ENCODE measurements around the gene ATP6V0A4. TPM values are rescaled to one million over a fixed set of nuclear protein-coding genes. Genes with fewer than 3 reads are reported as not detected.
"Not testable (repeated sequence)": the region's sequence is repeated elsewhere in the genome, so short reads cannot be mapped to it uniquely, and the experiment has no call there.

Gene ATP6V0A4
- polyA plus RNA-seq, 1 donor = 0.12 TPM

DNA sequence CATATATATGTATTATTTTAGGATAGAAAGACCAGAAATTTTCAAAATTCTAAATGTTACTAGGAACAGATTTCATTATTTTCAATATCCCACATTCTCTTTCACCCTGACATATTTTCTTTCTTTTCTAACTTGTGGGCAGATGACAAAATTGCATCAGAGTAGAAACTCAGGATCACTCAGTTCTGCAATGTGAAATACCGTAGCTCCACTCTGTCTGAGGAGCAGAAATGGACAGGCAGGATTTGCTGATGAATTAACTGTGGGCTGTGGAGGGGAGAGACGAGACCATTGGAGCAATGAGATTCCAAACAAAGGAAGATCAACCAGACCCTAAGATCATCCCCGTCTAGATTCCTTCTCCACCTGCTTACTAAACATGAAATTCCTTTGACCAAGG is 59.9 kb downstream of the ATP6V0A4 start:
- H3K27me3 ChIP-seq (ENCODE audit: control insufficient read depth, insufficient read depth, low read length) = no peaks in the 10 kb centered on the region
- no peaks in the 10 kb centered on the region for H3K36me3 ChIP-seq (ENCODE audit: control insufficient read depth, insufficient read depth, low read length)
- H3K27ac ChIP-seq (ENCODE audit: low read length) = no peak overlapping the region
- H3K4me1 ChIP-seq (ENCODE audit: control insufficient read depth, insufficient read depth, low read length) = no peaks in the 10 kb centered on the region
- DNase-seq = no peak
- H3K4me3 ChIP-seq (ENCODE audit: low read length) = no peak overlapping the region
- WGBS (ENCODE audit: insufficient coverage, low lambda C conversion rate) = no CpG with 5 or more reads among the region's 3 CpGs
- no peaks in the 10 kb centered on the region for H3K9me3 ChIP-seq (ENCODE audit: control insufficient read depth, low read depth, low read length)

DNA sequence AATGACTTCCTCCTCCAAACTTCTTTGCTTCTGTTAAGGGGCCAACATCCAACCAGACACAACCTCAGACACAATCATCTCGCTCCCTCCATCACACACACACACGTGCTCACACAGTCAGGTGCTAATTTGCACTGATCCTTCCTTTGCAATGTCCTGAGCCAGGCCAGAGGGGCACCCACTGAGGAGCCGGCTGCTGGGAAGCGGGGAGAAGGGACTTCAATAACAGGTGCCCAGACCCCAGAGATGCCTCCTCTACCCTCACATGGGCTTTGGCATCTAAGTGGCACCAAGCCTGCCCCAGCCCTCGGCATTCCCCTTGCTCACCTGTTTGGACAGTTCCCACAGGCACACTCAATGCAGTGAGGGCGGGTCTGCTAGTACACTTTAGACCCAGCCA is 62.6 kb downstream of the ATP6V0A4 start:
- no peak overlapping the region for H3K4me3 ChIP-seq (ENCODE audit: low read length)
- 100% methylated on average over 1 of the region's 6 CpGs for WGBS (ENCODE audit: insufficient coverage, low lambda C conversion rate)
- no peaks in the 10 kb centered on the region for H3K27me3 ChIP-seq (ENCODE audit: control insufficient read depth, insufficient read depth, low read length)
- no peaks in the 10 kb centered on the region for H3K4me1 ChIP-seq (ENCODE audit: control insufficient read depth, insufficient read depth, low read length)
- DNase-seq = no peak
- H3K27ac ChIP-seq (ENCODE audit: low read length) = no peak overlapping the region
- H3K9me3 ChIP-seq (ENCODE audit: control insufficient read depth, low read depth, low read length) = no peaks in the 10 kb centered on the region
- no peaks in the 10 kb centered on the region for H3K36me3 ChIP-seq (ENCODE audit: control insufficient read depth, insufficient read depth, low read length)

- not testable (repeated sequence) for H3K36me3 ChIP-seq (ENCODE audit: control insufficient read depth, insufficient read depth, low read length); H3K9me3 ChIP-seq (ENCODE audit: control insufficient read depth, low read depth, low read length); H3K4me1 ChIP-seq (ENCODE audit: control insufficient read depth, insufficient read depth, low read length); DNase-seq; H3K27me3 ChIP-seq (ENCODE audit: control insufficient read depth, insufficient read depth, low read length); H3K4me3 ChIP-seq (ENCODE audit: low read length); H3K27ac ChIP-seq (ENCODE audit: low read length)
- WGBS (ENCODE audit: insufficient coverage, low lambda C conversion rate) = 100% methylated on average over 2 of the region's 5 CpGs
Observed at GRCh38 chr7:138731733-138732132, 66.3 kb downstream of the ATP6V0A4 start.

DNA sequence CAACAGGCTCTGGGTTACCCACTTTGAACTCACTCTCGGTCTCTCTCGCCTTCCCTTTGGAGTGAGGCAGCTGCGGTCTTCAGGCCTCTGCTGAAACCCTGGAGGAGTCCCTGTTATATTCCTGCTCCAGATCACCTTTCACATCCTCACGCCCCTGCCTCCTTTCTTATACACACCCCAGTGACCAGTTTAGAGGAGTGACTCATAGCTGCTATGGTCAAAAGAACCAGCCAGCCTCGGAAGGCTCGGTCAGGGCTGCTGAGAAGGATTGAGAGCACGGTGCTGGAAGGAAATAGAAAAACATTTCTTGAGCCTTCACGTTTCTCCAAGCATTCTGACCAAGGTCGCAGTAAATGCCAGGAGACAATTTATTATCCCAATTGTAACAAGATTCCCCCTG is 68.6 kb downstream of the ATP6V0A4 start:
- Histone ChIP-seq H3K4me1 (ENCODE audit: control insufficient read depth, insufficient read depth, low read length) (no peaks in the 10 kb centered on the region), H3K36me3 (ENCODE audit: control insufficient read depth, insufficient read depth, low read length) (no peaks in the 10 kb centered on the region), H3K9me3 (ENCODE audit: control insufficient read depth, low read depth, low read length) (no peaks in the 10 kb centered on the region), H3K27ac (ENCODE audit: low read length) (no peak overlapping the region), H3K27me3 (ENCODE audit: control insufficient read depth, insufficient read depth, low read length) (no peaks in the 10 kb centered on the region), H3K4me3 (ENCODE audit: low read length) (no peak overlapping the region)
- 67% methylated on average over 1 of the region's 9 CpGs for WGBS (ENCODE audit: insufficient coverage, low lambda C conversion rate)
- no peak for DNase-seq

DNA sequence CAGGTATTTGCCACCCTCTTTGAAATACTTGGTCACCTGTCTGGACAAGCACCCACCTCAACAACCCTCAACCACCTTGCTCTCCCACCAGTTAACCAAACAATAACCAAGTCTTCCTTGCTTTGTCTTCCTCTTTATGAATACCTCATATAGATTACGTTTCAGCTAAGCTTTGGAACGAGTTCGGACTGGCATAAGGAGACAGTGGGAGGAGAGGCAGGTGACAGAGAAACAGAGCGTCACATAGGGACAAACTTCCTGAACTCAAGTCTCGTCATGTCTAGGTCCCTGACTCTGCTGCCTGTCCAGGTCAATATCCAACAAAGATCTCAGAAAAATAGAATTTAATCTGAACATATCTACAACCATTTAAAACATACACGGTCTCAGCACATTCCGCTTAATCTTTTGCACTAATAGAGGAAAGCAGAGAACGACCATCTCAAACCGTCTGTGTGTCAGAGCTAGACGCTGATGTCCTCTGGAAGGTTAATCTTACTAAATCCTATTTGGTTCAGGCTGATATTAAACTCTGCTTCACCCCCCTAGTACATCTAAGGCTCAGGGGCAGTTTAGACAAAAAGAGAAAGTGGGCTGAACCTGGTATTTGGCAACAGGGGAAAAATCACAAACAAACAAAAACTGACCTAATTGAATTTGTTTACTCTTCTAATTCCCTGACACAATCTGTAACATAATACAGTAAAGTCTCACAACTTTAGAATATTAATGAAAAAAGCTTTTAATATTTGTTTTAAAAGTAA is 70.5 kb downstream of the ATP6V0A4 start:
- H3K27me3 ChIP-seq (ENCODE audit: control insufficient read depth, insufficient read depth, low read length) = no peaks in the 10 kb centered on the region
- DNase-seq = peak in 1 of 2 donors; percentile 41
- no peaks in the 10 kb centered on the region for H3K9me3 ChIP-seq (ENCODE audit: control insufficient read depth, low read depth, low read length)
- no peaks in the 10 kb centered on the region for H3K36me3 ChIP-seq (ENCODE audit: control insufficient read depth, insufficient read depth, low read length)
- H3K27ac ChIP-seq (ENCODE audit: low read length) = no peak overlapping the region
- H3K4me3 ChIP-seq (ENCODE audit: low read length) = no peak overlapping the region
- WGBS (ENCODE audit: insufficient coverage, low lambda C conversion rate) = 80% methylated on average over 1 of the region's 10 CpGs
- H3K4me1 ChIP-seq (ENCODE audit: control insufficient read depth, insufficient read depth, low read length) = no peaks in the 10 kb centered on the region

- no peak overlapping the region for H3K27ac ChIP-seq (ENCODE audit: low read length)
- H3K36me3 ChIP-seq (ENCODE audit: control insufficient read depth, insufficient read depth, low read length) = no peaks in the 10 kb centered on the region
- no peak overlapping the region for H3K4me3 ChIP-seq (ENCODE audit: low read length)
- no peaks in the 10 kb centered on the region for H3K4me1 ChIP-seq (ENCODE audit: control insufficient read depth, insufficient read depth, low read length)
- 80% methylated on average over 1 of the region's 9 CpGs for WGBS (ENCODE audit: insufficient coverage, low lambda C conversion rate)
- no peak for DNase-seq
- H3K9me3 ChIP-seq (ENCODE audit: control insufficient read depth, low read depth, low read length) = no peaks in the 10 kb centered on the region
- H3K27me3 ChIP-seq (ENCODE audit: control insufficient read depth, insufficient read depth, low read length) = no peaks in the 10 kb centered on the region
Observed at GRCh38 chr7:138726288-138726687, 71.7 kb downstream of the ATP6V0A4 start.

- Histone ChIP-seq H3K27ac (ENCODE audit: low read length) (no peak overlapping the region), H3K4me1 (ENCODE audit: control insufficient read depth, insufficient read depth, low read length) (no peaks in the 10 kb centered on the region), H3K36me3 (ENCODE audit: control insufficient read depth, insufficient read depth, low read length) (no peaks in the 10 kb centered on the region), H3K9me3 (ENCODE audit: control insufficient read depth, low read depth, low read length) (no peaks in the 10 kb centered on the region), H3K4me3 (ENCODE audit: low read length) (no peak overlapping the region), H3K27me3 (ENCODE audit: control insufficient read depth, insufficient read depth, low read length) (no peaks in the 10 kb centered on the region)
- no peak for DNase-seq
- WGBS (ENCODE audit: insufficient coverage, low lambda C conversion rate) = no CpG with 5 or more reads among the region's 4 CpGs
Observed at GRCh38 chr7:138720286-138720685, 77.7 kb downstream of the ATP6V0A4 start.

GRCh38 chr7:138716889-138717288 is 81.1 kb downstream of the ATP6V0A4 start:
- Histone ChIP-seq H3K27me3 (ENCODE audit: control insufficient read depth, insufficient read depth, low read length) (no peaks in the 10 kb centered on the region), H3K9me3 (ENCODE audit: control insufficient read depth, low read depth, low read length) (no peaks in the 10 kb centered on the region), H3K36me3 (ENCODE audit: control insufficient read depth, insufficient read depth, low read length) (no peaks in the 10 kb centered on the region), H3K4me1 (ENCODE audit: control insufficient read depth, insufficient read depth, low read length) (no peaks in the 10 kb centered on the region), H3K27ac (ENCODE audit: low read length) (no peak overlapping the region), H3K4me3 (ENCODE audit: low read length) (no peak overlapping the region)
- DNase-seq = no peak
- 80% methylated on average over 1 of the region's 7 CpGs for WGBS (ENCODE audit: insufficient coverage, low lambda C conversion rate)

GRCh38 chr7:138713191-138713590 is 84.8 kb downstream of the ATP6V0A4 start:
- no peaks in the 10 kb centered on the region for H3K36me3 ChIP-seq (ENCODE audit: control insufficient read depth, insufficient read depth, low read length)
- no peak overlapping the region for H3K4me3 ChIP-seq (ENCODE audit: low read length)
- no CpG with 5 or more reads among the region's 7 CpGs for WGBS (ENCODE audit: insufficient coverage, low lambda C conversion rate)
- H3K27ac ChIP-seq (ENCODE audit: low read length) = no peak overlapping the region
- H3K9me3 ChIP-seq (ENCODE audit: control insufficient read depth, low read depth, low read length) = no peaks in the 10 kb centered on the region
- peak in 1 of 2 donors; percentile 10 for DNase-seq
- H3K27me3 ChIP-seq (ENCODE audit: control insufficient read depth, insufficient read depth, low read length) = no peaks in the 10 kb centered on the region
- no peaks in the 10 kb centered on the region for H3K4me1 ChIP-seq (ENCODE audit: control insufficient read depth, insufficient read depth, low read length)

DNA sequence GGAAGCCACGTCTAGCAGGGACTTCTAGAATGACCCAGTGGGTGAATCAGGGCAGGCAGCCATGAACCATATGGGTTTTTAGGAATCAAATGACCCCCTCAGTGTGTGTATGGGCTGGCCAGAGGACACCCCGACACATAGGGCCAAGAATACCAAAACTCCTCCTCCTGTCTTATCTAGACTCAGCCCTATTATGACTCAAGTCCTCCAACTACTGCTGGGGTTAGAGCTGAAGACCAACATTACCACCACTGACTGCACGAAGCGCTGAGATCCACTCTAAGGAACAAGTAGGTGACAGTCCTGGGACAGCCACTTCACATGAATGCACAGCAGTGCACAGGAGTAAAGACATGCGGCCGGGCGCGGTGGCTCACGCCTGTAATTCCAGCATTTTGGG is 85.3 kb downstream of the ATP6V0A4 start:
- no CpG with 5 or more reads among the region's 9 CpGs for WGBS (ENCODE audit: insufficient coverage, low lambda C conversion rate)
- Histone ChIP-seq H3K4me3 (ENCODE audit: low read length) (no peak overlapping the region), H3K27ac (ENCODE audit: low read length) (no peak overlapping the region), H3K9me3 (ENCODE audit: control insufficient read depth, low read depth, low read length) (no peaks in the 10 kb centered on the region), H3K27me3 (ENCODE audit: control insufficient read depth, insufficient read depth, low read length) (no peaks in the 10 kb centered on the region), H3K36me3 (ENCODE audit: control insufficient read depth, insufficient read depth, low read length) (no peaks in the 10 kb centered on the region), H3K4me1 (ENCODE audit: control insufficient read depth, insufficient read depth, low read length) (no peaks in the 10 kb centered on the region)
- no peak for DNase-seq
